SK-N-MC (cell line): ENCODE results near the gene NOP58.
A peak's percentile ranks its signal among the peaks of the same experiment; 100 is the strongest.

Experiments
- DNase-seq: peaks from one replicate; pipeline ENCODE4 v3.0.0-alpha.2; 2011; ENCODE audit warnings: low read depth, low spot score
- H3K27ac ChIP-seq: fragments of 200-600 bp; sonication (generic); 2 replicates; pipeline ENCODE4 v1.5.1; 2016; ENCODE audit warnings: mixed run types
- H3K36me3 ChIP-seq: fragments of 200-600 bp; sonication (generic); 2 replicates; pipeline ENCODE4 v1.6.1; 2017; ENCODE audit warnings: antibody characterized with exemption, low read length, mixed read lengths; ENCODE audit not compliant: insufficient read depth
- H3K4me3 ChIP-seq: fragments of 200-600 bp; sonication (generic); 2 replicates; pipeline ENCODE4 v1.5.1; 2016
- H3K9ac ChIP-seq: fragments of 200-600 bp; sonication (generic); 2 replicates; pipeline ENCODE4 v1.8.0; 2017; ENCODE audit warnings: mixed run types, mixed read lengths; ENCODE audit not compliant: insufficient read length
- H3K9me3 ChIP-seq: fragments of 200-600 bp; sonication (generic); 2 replicates; pipeline ENCODE4 v1.6.1; 2017; ENCODE audit warnings: low read depth, mild to moderate bottlenecking, antibody characterized with exemption, low read length, moderate library complexity, mixed read lengths
- EZH2 ChIP-seq: fragments of 200-600 bp; sonication (generic); IDR thresholded peaks from one replicate; pipeline ENCODE4 v1.6.1; 2017; ENCODE audit warnings: antibody characterized with exemption
- FOXP2 ChIP-seq: optimal IDR thresholded peaks from 2 replicates; pipeline ENCODE3; 2011; ENCODE audit warnings: mild to moderate bottlenecking, moderate library complexity; ENCODE audit not compliant: insufficient read depth; ENCODE audit errors: extremely low read length, control extremely low read depth
- POLR2AphosphoS5 ChIP-seq: IDR thresholded peaks from 2 replicates; pipeline ENCODE4 v1.6.1; 2012; ENCODE audit warnings: mild to moderate bottlenecking, low read depth, low read length, borderline replicate concordance

Gene NOP58

GRCh38 chr2:202344178-202344577, 78.6 kb downstream of the NOP58 start:
- peak overlapping the region; percentile 54 for H3K27ac ChIP-seq
- no peaks in the 10 kb centered on the region for H3K9me3 ChIP-seq
- no peaks in the 10 kb centered on the region for H3K36me3 ChIP-seq
- no peak for TF ChIP-seq EZH2
- TF ChIP-seq FOXP2 = no peak
- TF ChIP-seq POLR2AphosphoS5 = no peak
- peak overlapping the region; percentile 5 for H3K9ac ChIP-seq
- no peak overlapping the region for H3K4me3 ChIP-seq
- no peak for DNase-seq

GRCh38 chr2:202346180-202346579, 80.6 kb downstream of the NOP58 start:
- no peaks in the 10 kb centered on the region for H3K9me3 ChIP-seq
- no peak for DNase-seq
- no peak overlapping the region for H3K4me3 ChIP-seq
- H3K9ac ChIP-seq = no peak overlapping the region
- TF ChIP-seq FOXP2 (no peak), EZH2 (no peak), POLR2AphosphoS5 (no peak)
- H3K27ac ChIP-seq = no peak overlapping the region
- H3K36me3 ChIP-seq = no peaks in the 10 kb centered on the region
